Activated CD8-positive, alpha-beta memory T cell treated with anti-CD3 and anti-CD28 coated beads for 36 hours (primary cell): ENCODE results near the gene LYPD6. TPM values are rescaled to one million over a fixed set of nuclear protein-coding genes. Genes with fewer than 3 reads are reported as not detected.
"Not testable (repeated sequence)": the region's sequence is repeated elsewhere in the genome, so short reads cannot be mapped to it uniquely, and the experiment has no call there.

Experiments used
- CTCF ChIA-PET: fragments of 350-600 bp; sonication (Branson Sonifier 250); formaldehyde crosslinking; loops from one replicate; lab custom pipeline; 2021; ENCODE audit warnings: antibody characterized with exemption; lab: Charles Lee
- POLR2A ChIA-PET: fragments of 350-600 bp; sonication (Branson Sonifier 250); formaldehyde crosslinking; loops from one replicate; lab custom pipeline; 2021; ENCODE audit warnings: antibody characterized with exemption; lab: Charles Lee
- total RNA-seq, 2 experiments: library from RNA; stranded (reverse); gene quantifications; one replicate each; pipeline ENCODE4 v1.2.3, GENCODE V29; 2021

Gene LYPD6, protein sequence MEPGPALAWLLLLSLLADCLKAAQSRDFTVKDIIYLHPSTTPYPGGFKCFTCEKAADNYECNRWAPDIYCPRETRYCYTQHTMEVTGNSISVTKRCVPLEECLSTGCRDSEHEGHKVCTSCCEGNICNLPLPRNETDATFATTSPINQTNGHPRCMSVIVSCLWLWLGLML
- total RNA-seq, result not detected

- ChIA-PET POLR2A (no interaction called here), CTCF (no interaction called here)
These were observed at the start of gene LYPD6 for GRCh38 chr2:149330127-149331022. LYPD6 (plus strand) TSS chr2:149330587; CDS start chr2:149437709, 107,122 bp downstream.

GRCh38 chr2:149281441-149281840 lies 48.9 kb upstream of the LYPD6 start:
- POLR2A ChIA-PET, result no interaction called here
- CTCF ChIA-PET, result no interaction called here

- POLR2A ChIA-PET, result no interaction called here
These were observed 39.7 kb upstream of the LYPD6 start for GRCh38 chr2:149290662-149291061.

GRCh38 chr2:149291881-149292280 lies 38.5 kb upstream of the LYPD6 start:
- ChIA-PET CTCF (no interaction called here), POLR2A (no interaction called here)

More at GRCh38 chr2:149290662-149291061, 39.7 kb upstream of the LYPD6 start:
- CTCF ChIA-PET, result no interaction called here

- ChIA-PET CTCF (no interaction called here), POLR2A (no interaction called here)
These were observed 34.4 kb upstream of the LYPD6 start for GRCh38 chr2:149296031-149296430.

GRCh38 chr2:149307014-149307413 lies 23.4 kb upstream of the LYPD6 start:
- ChIA-PET POLR2A (no interaction called here), CTCF (no interaction called here)

- POLR2A ChIA-PET, result no interaction called here
These were observed 20.0 kb upstream of the LYPD6 start for GRCh38 chr2:149310349-149310748.

DNA sequence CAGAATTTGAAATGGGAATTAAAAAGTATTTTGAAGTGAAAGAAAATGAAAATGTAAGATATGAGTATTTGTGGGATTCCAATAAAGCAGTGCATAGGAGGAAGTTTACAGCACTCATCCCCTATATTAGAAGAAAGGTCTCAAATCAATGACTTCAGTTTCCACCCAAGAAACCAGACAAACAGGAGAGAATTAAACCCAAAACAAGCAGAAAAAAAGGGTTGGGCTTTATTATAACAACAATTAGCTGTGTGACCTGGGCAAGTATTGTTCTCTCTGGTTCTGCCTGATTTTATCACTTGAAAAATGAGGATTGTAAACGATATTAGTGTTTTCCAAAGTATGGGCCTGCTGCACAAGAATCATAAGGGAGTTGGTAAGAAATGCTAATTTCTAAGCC lies 18.3 kb upstream of the LYPD6 start:
- CTCF ChIA-PET, result no interaction called here
- POLR2A ChIA-PET, result no interaction called here

More at GRCh38 chr2:149310349-149310748, 20.0 kb upstream of the LYPD6 start:
- CTCF ChIA-PET, result no interaction called here

DNA sequence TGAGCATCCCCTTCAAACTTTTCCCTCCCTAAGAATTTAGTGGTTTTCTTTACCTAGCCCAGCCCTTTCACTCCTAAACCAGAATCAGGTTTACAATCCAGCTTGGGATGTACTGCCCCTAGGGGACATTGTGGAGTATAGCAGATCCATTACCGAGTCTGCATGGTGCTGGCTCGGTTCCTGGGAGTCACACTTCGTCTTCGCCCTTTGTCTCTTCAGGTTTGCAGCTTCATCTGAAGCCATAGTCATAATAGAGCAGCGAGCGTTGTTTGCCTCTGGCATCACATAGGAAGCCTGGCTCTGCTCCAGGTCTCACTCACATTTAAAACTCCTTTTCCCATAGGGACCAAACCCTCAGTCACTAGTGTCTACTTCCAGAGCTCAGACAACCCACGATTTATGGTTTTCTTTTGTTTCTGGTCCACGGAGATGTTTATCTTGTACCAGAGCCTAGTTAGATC lies 16.8 kb upstream of the LYPD6 start:
- ChIA-PET CTCF (interaction anchor here (0.5 kb wide), 1 partner anchor 139 kb away, joined by 3 read pairs; no protein-coding TSS in a partner anchor), POLR2A (no interaction called here)

GRCh38 chr2:149314687-149315086 lies 15.7 kb upstream of the LYPD6 start:
- POLR2A ChIA-PET, result no interaction called here
- CTCF ChIA-PET, result no interaction called here

DNA sequence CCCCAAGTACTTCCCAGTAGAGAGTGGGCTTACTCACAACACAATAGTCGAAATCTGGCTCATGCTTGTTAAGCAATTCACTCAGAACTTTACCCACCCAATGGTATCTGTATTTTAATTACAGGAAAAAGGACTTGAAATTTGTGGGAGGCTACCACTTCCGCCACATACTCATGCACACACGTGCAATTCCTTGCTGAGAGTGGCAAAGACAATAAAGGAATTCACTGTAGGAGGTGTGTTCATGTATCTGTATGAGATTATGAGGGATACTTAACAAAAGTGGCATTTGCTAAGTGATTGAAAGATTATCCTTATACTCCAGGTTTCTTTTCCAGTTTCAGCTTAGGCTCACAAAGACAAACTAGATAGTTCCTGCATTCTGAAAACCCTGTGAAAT lies 14.9 kb upstream of the LYPD6 start:
- ChIA-PET CTCF (no interaction called here), POLR2A (no interaction called here)

- POLR2A ChIA-PET, CTCF ChIA-PET: not testable (repeated sequence)
These were observed 11.8 kb upstream of the LYPD6 start for GRCh38 chr2:149318566-149318965.

- ChIA-PET CTCF (no interaction called here), POLR2A (no interaction called here)
These were observed 10.0 kb upstream of the LYPD6 start for GRCh38 chr2:149320362-149320761.

DNA sequence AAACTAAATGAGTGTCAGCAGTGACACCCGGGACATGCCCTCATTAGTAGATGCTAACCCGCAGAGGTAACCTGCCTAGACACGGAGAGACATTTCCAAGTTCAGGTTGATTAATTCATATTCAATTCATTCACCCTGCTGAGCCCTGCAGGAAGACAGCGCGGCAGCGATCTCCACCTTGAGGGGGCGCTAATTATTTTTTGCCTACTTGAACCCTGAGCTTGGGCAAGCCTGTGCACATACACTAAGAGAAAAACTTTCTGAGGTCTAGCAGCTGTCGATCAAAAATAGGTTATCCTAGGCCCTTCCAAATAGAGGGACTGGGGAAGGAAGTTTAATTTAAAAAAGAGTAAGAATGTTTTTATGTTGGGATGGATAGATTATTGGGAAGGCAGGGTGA lies 1.3 kb upstream of the LYPD6 start:
- CTCF ChIA-PET, result no interaction called here
- POLR2A ChIA-PET, result no interaction called here

GRCh38 chr2:149329489-149330126 lies 779 bp upstream of the LYPD6 start:
- ChIA-PET POLR2A (no interaction called here), CTCF (no interaction called here)

DNA sequence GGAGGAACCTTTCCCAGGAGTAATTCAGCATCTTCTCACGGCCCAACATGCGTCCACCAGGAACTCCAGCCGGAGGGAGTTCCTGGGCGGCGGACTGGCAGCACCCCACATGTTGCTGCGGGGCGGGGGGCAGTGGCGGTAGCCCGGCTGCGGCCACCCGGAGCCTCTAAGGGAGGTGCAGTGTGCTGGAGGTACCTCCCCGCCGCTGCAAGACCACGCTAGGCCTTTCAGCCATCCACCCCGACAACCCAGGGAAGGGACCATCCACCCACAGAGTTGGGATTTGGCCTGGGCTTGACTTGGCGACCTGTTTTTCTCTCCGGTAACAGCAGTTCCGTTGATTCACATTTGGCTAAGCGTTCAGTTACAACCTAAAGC lies 625 bp downstream of the LYPD6 start:
- POLR2A ChIA-PET, result no interaction called here
- CTCF ChIA-PET, result no interaction called here

DNA sequence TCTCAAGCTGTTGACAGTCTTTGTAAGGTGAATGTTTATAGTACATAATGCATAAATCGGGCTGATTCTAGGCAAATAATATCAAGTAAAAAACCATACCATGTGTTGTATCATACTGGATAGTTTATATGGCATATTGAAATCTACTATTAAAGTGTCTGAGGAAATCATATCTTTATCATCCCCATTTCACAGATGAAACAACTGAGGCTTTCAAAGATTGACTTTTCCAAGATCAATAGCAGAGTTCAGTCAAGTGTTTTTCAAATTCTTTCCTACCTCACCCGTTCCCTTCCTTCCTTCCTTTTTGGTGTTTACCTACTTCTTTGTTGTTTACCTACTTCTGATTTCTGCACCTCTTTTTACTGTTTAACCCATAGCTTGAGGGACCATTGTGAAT lies 2.0 kb downstream of the LYPD6 start:
- ChIA-PET CTCF (no interaction called here), POLR2A (no interaction called here)

- CTCF ChIA-PET, result no interaction called here
These were observed 3.2 kb downstream of the LYPD6 start for GRCh38 chr2:149333636-149334035.

GRCh38 chr2:149334156-149334555 lies 3.8 kb downstream of the LYPD6 start:
- POLR2A ChIA-PET, result no interaction called here
- CTCF ChIA-PET, result no interaction called here

More at GRCh38 chr2:149333636-149334035, 3.2 kb downstream of the LYPD6 start:
- POLR2A ChIA-PET, result no interaction called here

- ChIA-PET POLR2A (no interaction called here), CTCF (no interaction called here)
These were observed 8.9 kb downstream of the LYPD6 start for GRCh38 chr2:149339324-149339723.
